SU-DHL-6 (cell line): ENCODE data around the gene TEX50.
"Not testable (repeated sequence)": the region's sequence is repeated elsewhere in the genome, so short reads cannot be mapped to it uniquely, and the experiment has no call there.

Experiments used
- H2AFZ ChIP-seq: fragments of 200-600 bp; sonication (generic); 2 replicates; pipeline ENCODE4 v1.6.1; 2014; ENCODE audit warnings: low read depth, mild to moderate bottlenecking, moderate library complexity, mixed read lengths, antibody characterized with exemption, low read length; ENCODE audit not compliant: severe bottlenecking
- H3F3A ChIP-seq: fragments of 200-600 bp; shearing (Covaris generic); 2 replicates; pipeline ENCODE4 v1.6.0; 2016; ENCODE audit warnings: antibody characterized with exemption, mild to moderate bottlenecking; ENCODE audit not compliant: insufficient read depth
- H3K27ac ChIP-seq: fragments of 200-600 bp; sonication (generic); 2 replicates; pipeline ENCODE4 v1.5.1; 2016; ENCODE audit warnings: low read depth, mild to moderate bottlenecking, low read length, moderate library complexity, mixed read lengths
- H3K27me3 ChIP-seq: fragments of 200-600 bp; sonication (generic), shearing (Covaris generic); 2 replicates; pipeline ENCODE4 v1.6.0; 2014; ENCODE audit warnings: mild to moderate bottlenecking, low read length
- H3K36me3 ChIP-seq: fragments of 200-600 bp; sonication (generic); 2 replicates; pipeline ENCODE4 v1.6.1; 2014; ENCODE audit warnings: mild to moderate bottlenecking, low read length, mixed read lengths
- H3K4me2 ChIP-seq: fragments of 300-600, 200-600 bp; shearing (Covaris generic), sonication (generic); 2 replicates; pipeline ENCODE4 v1.6.0; 2014; ENCODE audit warnings: low read length, low read depth, mild to moderate bottlenecking; ENCODE audit not compliant: poor library complexity, severe bottlenecking
- H3K4me3 ChIP-seq: fragments of 200-600 bp; sonication (generic); 2 replicates; pipeline ENCODE4 v1.5.1; 2014; ENCODE audit warnings: antibody characterized with exemption, low read length, mild to moderate bottlenecking, mixed read lengths; ENCODE audit not compliant: insufficient read depth, poor library complexity, severe bottlenecking
- H3K79me2 ChIP-seq: fragments of 200-600 bp; sonication (generic); 2 replicates; pipeline ENCODE4 v1.6.1; 2014; ENCODE audit warnings: mild to moderate bottlenecking, low read length, moderate library complexity; ENCODE audit not compliant: insufficient read depth
- H3K9ac ChIP-seq: fragments of 200-600 bp; sonication (generic); 2 replicates; pipeline ENCODE4 v1.7.0; 2014; ENCODE audit warnings: mild to moderate bottlenecking, low read length
- H3K9me2 ChIP-seq: fragments of 200-600 bp; sonication (generic); replicated peaks from 2 replicates; pipeline ENCODE4 v1.6.1; 2014; ENCODE audit warnings: low read length; ENCODE audit not compliant: insufficient read depth
- H3K9me3 ChIP-seq: fragments of 200-600 bp; sonication (generic); 2 replicates; pipeline ENCODE4 v1.6.1; 2014; ENCODE audit warnings: low read length, mixed read lengths; ENCODE audit not compliant: insufficient read depth
- H4K20me1 ChIP-seq: fragments of 200-600 bp; sonication (generic); 2 replicates; pipeline ENCODE4 v1.6.1; 2014; ENCODE audit warnings: low read depth, mild to moderate bottlenecking, antibody characterized with exemption, low read length, moderate library complexity, mixed read lengths
- EZH2phosphoT487 ChIP-seq: fragments of 200-600 bp; sonication (generic), shearing (Covaris generic); conservative IDR thresholded peaks from 2 replicates; pipeline ENCODE4 v1.6.1; 2018; ENCODE audit warnings: mild to moderate bottlenecking, antibody characterized with exemption, low read length, moderate library complexity, mixed read lengths
- TF ChIP-seq, protein P1 (sequence below): fragments of 200-600 bp; sonication (generic); IDR thresholded peaks from one replicate; pipeline ENCODE4 v1.5.1; 2017; ENCODE audit warnings: antibody characterized with exemption, mild to moderate bottlenecking, low read length, moderate library complexity; ENCODE audit not compliant: insufficient read depth, poor library complexity, severe bottlenecking

Gene TEX50

DNA sequence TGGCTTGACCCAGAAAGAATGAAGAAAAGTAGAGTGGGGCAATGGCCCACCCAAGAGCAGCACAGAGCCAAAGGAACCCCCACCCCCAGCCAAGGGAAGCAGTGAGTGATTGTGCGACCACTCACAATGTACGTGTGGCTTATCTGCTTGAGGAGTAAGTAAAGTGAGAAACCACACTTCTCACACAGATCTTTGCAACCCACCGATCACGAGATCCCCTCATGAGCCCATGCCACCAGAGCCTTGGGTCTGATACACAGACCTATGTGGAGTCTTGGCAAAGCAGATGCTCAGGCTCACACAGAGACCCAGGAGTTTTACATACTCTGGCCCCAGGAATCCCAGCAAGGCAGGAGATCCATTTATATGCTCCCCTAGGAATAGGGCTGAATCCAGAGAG, 18.3 kb upstream of the TEX50 start:
- H3K4me3 ChIP-seq: no peak overlapping the region
- H3K9me3 ChIP-seq: no peaks in the 10 kb centered on the region; the same call in 1 of the 2 replicates
- H3K79me2 ChIP-seq: no peaks in the 10 kb centered on the region
- TF ChIP-seq, protein P1, sequence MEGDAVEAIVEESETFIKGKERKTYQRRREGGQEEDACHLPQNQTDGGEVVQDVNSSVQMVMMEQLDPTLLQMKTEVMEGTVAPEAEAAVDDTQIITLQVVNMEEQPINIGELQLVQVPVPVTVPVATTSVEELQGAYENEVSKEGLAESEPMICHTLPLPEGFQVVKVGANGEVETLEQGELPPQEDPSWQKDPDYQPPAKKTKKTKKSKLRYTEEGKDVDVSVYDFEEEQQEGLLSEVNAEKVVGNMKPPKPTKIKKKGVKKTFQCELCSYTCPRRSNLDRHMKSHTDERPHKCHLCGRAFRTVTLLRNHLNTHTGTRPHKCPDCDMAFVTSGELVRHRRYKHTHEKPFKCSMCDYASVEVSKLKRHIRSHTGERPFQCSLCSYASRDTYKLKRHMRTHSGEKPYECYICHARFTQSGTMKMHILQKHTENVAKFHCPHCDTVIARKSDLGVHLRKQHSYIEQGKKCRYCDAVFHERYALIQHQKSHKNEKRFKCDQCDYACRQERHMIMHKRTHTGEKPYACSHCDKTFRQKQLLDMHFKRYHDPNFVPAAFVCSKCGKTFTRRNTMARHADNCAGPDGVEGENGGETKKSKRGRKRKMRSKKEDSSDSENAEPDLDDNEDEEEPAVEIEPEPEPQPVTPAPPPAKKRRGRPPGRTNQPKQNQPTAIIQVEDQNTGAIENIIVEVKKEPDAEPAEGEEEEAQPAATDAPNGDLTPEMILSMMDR: no peak
- TF ChIP-seq EZH2phosphoT487: no peak
- no peaks in the 10 kb centered on the region for H4K20me1 ChIP-seq
- no peaks in the 10 kb centered on the region for H3K27me3 ChIP-seq
- no peak overlapping the region for H3K27ac ChIP-seq
- H3K4me2 ChIP-seq: no peak overlapping the region
- H3K9ac ChIP-seq: no peak overlapping the region
- no peaks in the 10 kb centered on the region for H3K36me3 ChIP-seq
- no peaks in the 10 kb centered on the region for H3F3A ChIP-seq
- no peaks in the 10 kb centered on the region for H3K9me2 ChIP-seq
- no peak overlapping the region for H2AFZ ChIP-seq

DNA sequence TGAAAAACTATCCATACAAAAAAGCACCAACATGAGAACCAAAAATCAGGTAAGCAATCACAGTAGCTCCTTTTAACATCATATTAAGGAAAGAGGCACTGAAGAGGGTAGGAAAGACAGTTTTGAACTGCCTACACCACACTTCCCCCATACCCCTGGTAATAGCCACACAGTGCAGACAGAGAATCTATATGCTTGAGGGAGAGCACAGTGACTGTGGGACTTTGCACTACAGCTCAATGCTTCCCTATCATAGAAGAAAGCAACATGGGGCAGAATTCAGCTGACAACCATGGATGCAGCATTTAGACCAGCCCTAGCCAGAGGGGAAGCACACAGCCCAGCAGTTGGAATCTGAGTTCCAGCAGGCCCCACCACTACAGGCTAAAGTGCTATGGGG, 7.9 kb upstream of the TEX50 start:
- no peaks in the 10 kb centered on the region for H3K79me2 ChIP-seq
- H3F3A ChIP-seq: no peaks in the 10 kb centered on the region
- H3K27ac ChIP-seq: no peak overlapping the region
- no peak overlapping the region for H3K4me2 ChIP-seq
- H3K9me3 ChIP-seq: no peaks in the 10 kb centered on the region
- no peak overlapping the region for H2AFZ ChIP-seq
- H3K4me3 ChIP-seq: no peak overlapping the region
- no peaks in the 10 kb centered on the region for H3K9me2 ChIP-seq
- no peak overlapping the region for H3K9ac ChIP-seq
- no peak for TF ChIP-seq EZH2phosphoT487
- TF ChIP-seq, protein P1: no peak
- 0 out of 2 replicates have a peak, but pooled peaks cover under 1% of the 10 kb centered on the region for H3K27me3 ChIP-seq
- H4K20me1 ChIP-seq: no peaks in the 10 kb centered on the region
- H3K36me3 ChIP-seq: no peaks in the 10 kb centered on the region

DNA sequence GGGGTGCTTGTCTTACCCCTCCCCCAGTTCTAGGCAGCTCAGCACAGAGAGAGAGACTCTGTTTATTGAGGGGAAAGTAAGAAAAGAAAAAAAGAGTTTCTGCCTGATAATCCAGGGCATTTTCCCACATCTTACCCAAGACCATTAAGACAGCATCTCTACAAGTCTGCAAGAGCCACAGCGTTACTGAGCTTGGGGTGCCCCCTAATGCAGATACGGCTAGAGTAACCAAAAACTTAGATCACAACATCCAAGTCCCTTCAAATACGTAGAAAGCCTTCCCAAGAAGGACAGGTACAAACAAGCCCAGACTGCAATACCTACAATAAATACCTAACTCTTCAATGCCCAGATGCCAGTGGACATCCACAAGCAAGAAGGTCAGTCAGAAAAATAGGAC, 6.2 kb upstream of the TEX50 start:
- no peak overlapping the region for H3K9ac ChIP-seq
- no peaks in the 10 kb centered on the region for H3F3A ChIP-seq
- no peak overlapping the region for H3K27ac ChIP-seq
- H3K9me2 ChIP-seq: no peaks in the 10 kb centered on the region
- 0 out of 2 replicates have a peak, but pooled peaks cover 2% of the 10 kb centered on the region for H3K27me3 ChIP-seq
- no peaks in the 10 kb centered on the region for H3K79me2 ChIP-seq
- H2AFZ ChIP-seq: no peak overlapping the region
- H3K4me3 ChIP-seq: no peak overlapping the region
- no peaks in the 10 kb centered on the region for H3K36me3 ChIP-seq
- no peak overlapping the region for H3K4me2 ChIP-seq
- no peaks in the 10 kb centered on the region for H4K20me1 ChIP-seq
- no peak for TF ChIP-seq EZH2phosphoT487
- TF ChIP-seq, protein P1: no peak
- H3K9me3 ChIP-seq: no peaks in the 10 kb centered on the region

DNA sequence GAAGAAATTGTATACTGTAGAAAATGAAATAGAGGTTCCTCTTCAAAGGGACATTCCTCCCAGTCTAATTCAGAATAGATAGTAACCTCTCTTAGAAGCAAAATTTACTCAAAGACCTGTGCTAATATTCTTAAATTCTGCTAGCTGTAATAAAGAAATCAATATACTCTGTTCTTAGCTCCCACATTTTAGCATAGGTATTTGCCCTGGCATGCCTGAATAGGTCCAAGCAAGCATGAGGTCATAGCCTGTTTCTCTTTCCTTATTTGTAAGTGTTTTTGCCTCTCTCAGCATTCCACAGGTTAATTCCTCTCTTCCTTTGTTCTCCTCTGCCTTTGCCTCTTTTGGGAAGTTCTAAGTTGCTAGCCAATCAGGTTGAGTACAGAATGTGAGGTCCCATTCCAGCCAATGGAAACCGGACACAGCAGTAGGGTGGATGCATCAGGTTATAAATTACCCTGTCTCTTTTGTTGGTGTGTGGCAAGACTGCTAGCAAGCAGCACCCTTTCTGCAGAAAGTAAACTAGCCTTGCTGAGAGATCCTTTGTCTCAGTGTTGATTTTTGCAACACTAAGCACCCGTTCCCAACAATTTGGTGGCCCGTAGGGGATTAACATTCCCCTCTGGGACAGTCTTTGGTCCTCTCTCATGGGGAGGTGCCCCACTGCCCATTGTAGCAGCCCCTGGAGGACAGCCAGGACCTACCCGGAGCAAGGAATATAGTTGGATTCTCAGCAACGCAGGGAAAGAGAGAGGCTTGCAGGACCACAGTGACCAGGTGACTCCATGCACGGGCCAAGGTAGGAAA, 2.3 kb downstream of the TEX50 start:
- not testable (repeated sequence) for H2AFZ ChIP-seq, H3K79me2 ChIP-seq, H3K9me3 ChIP-seq, H3K27me3 ChIP-seq, H4K20me1 ChIP-seq, H3K9me2 ChIP-seq, H3F3A ChIP-seq, H3K4me3 ChIP-seq, H3K27ac ChIP-seq, H3K4me2 ChIP-seq, H3K9ac ChIP-seq, H3K36me3 ChIP-seq
